BE2C (cell line): ENCODE data around the gene ERC1.

Source experiments
- DNase-seq: peaks from one replicate; pipeline ENCODE4 v3.0.0-alpha.2; 2020
- H3K27me3 ChIP-seq: fragments of 250-450 bp; sonication (Bioruptor Pico); 2 replicates; pipeline ENCODE4 v1.5.1; 2020; ENCODE audit warnings: mild to moderate bottlenecking
- H3K36me3 ChIP-seq: fragments of 250-450 bp; sonication (Bioruptor Pico); 2 replicates; pipeline ENCODE4 v1.5.1; 2020; ENCODE audit warnings: mild to moderate bottlenecking
- H3K4me1 ChIP-seq: fragments of 250-450 bp; sonication (Bioruptor Pico); 2 replicates; pipeline ENCODE4 v1.5.1; 2020
- H3K4me3 ChIP-seq: 2 replicates; pipeline ENCODE4 v1.5.1; 2011; ENCODE audit warnings: low read depth, low read length
- H3K9me3 ChIP-seq: fragments of 250-450 bp; sonication (Bioruptor Pico); 2 replicates; pipeline ENCODE4 v1.5.1; 2020
- TF ChIP-seq, protein P1 (sequence below): IDR thresholded peaks from 2 replicates; pipeline ENCODE4 v1.5.1; 2012; ENCODE audit warnings: mild to moderate bottlenecking, low read depth, low read length

The ERC1 gene

GRCh38 chr12:1435044-1435443 is 444.0 kb downstream of the ERC1 start:
- no peaks in the 10 kb centered on the region for H3K36me3 ChIP-seq
- H3K4me3 ChIP-seq: no peak overlapping the region
- TF ChIP-seq, protein P1, sequence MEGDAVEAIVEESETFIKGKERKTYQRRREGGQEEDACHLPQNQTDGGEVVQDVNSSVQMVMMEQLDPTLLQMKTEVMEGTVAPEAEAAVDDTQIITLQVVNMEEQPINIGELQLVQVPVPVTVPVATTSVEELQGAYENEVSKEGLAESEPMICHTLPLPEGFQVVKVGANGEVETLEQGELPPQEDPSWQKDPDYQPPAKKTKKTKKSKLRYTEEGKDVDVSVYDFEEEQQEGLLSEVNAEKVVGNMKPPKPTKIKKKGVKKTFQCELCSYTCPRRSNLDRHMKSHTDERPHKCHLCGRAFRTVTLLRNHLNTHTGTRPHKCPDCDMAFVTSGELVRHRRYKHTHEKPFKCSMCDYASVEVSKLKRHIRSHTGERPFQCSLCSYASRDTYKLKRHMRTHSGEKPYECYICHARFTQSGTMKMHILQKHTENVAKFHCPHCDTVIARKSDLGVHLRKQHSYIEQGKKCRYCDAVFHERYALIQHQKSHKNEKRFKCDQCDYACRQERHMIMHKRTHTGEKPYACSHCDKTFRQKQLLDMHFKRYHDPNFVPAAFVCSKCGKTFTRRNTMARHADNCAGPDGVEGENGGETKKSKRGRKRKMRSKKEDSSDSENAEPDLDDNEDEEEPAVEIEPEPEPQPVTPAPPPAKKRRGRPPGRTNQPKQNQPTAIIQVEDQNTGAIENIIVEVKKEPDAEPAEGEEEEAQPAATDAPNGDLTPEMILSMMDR: no peak
- H3K4me1 ChIP-seq: no peaks in the 10 kb centered on the region
- H3K9me3 ChIP-seq: no peaks in the 10 kb centered on the region
- no peak for DNase-seq
- H3K27me3 ChIP-seq: no peaks in the 10 kb centered on the region

- no peaks in the 10 kb centered on the region for H3K36me3 ChIP-seq
- TF ChIP-seq, protein P1: no peak
- H3K9me3 ChIP-seq: no peaks in the 10 kb centered on the region
- H3K27me3 ChIP-seq: no peaks in the 10 kb centered on the region
- H3K4me3 ChIP-seq: no peak overlapping the region
- no peaks in the 10 kb centered on the region for H3K4me1 ChIP-seq
- DNase-seq: no peak
These were observed 444.4 kb downstream of the ERC1 start for GRCh38 chr12:1435456-1435855.

GRCh38 chr12:1436015-1436414 is 445.0 kb downstream of the ERC1 start:
- Histone ChIP-seq H3K4me3 (no peak overlapping the region), H3K9me3 (no peaks in the 10 kb centered on the region), H3K27me3 (no peaks in the 10 kb centered on the region), H3K4me1 (no peaks in the 10 kb centered on the region), H3K36me3 (no peaks in the 10 kb centered on the region)
- no peak for DNase-seq
- TF ChIP-seq, protein P1: no peak

DNA sequence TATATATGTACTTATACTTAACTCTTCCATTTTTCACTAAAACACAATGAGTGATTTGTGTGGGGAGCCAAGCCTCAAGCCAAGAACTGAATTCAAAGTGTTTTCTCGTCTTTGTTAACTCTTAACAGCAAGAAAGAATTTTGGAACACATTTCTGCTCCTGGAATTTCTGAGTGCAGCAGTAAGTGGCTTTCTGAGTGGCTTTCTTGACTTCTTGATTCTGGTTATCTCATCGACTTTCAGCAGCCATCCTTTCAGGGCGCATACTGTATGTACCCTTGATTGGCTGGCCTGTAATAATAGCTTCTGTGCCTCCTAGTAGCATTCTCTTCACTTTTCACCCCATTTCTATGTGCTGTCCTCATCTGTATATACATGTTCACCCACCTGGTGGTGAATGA is 446.0 kb downstream of the ERC1 start:
- TF ChIP-seq, protein P1: no peak

GRCh38 chr12:1439201-1439600 is 448.2 kb downstream of the ERC1 start:
- no peaks in the 10 kb centered on the region for H3K4me1 ChIP-seq
- H3K4me3 ChIP-seq: no peak overlapping the region
- H3K9me3 ChIP-seq: no peaks in the 10 kb centered on the region
- H3K36me3 ChIP-seq: no peaks in the 10 kb centered on the region
- no peaks in the 10 kb centered on the region for H3K27me3 ChIP-seq
- TF ChIP-seq, protein P1: no peak
- no peak for DNase-seq

More for the DNA sequence above, 446.0 kb downstream of the ERC1 start:
- no peak for DNase-seq
- Histone ChIP-seq H3K9me3 (no peaks in the 10 kb centered on the region), H3K4me3 (no peak overlapping the region), H3K36me3 (no peaks in the 10 kb centered on the region), H3K27me3 (no peaks in the 10 kb centered on the region), H3K4me1 (no peaks in the 10 kb centered on the region)

- no peak overlapping the region for H3K4me3 ChIP-seq
- H3K4me1 ChIP-seq: no peaks in the 10 kb centered on the region
- TF ChIP-seq, protein P1: no peak
- no peaks in the 10 kb centered on the region for H3K9me3 ChIP-seq
- H3K27me3 ChIP-seq: no peaks in the 10 kb centered on the region
- no peaks in the 10 kb centered on the region for H3K36me3 ChIP-seq
- no peak for DNase-seq
These were observed 448.7 kb downstream of the ERC1 start for GRCh38 chr12:1439687-1440086.
